Activated CD4-positive, alpha-beta T cell treated with anti-CD3 and anti-CD28 coated beads for 4 hours (primary cell): ENCODE measurements around the gene HEPACAM2.

Experiments used
- DNase-seq, 2 donors: peaks; one replicate each; pipeline ENCODE4 v3.0.0-alpha.2; 2020

The HEPACAM2 gene

GRCh38 chr7:93226310-93226709 lies at the start of gene HEPACAM2:
HEPACAM2 (minus strand) TSS chr7:93226469.
- no peak for DNase-seq

GRCh38 chr7:93265220-93265619 lies 39.0 kb upstream of the HEPACAM2 start:
- DNase-seq = no peak

- no peak for DNase-seq
Observed at GRCh38 chr7:93262535-93262934, 36.3 kb upstream of the HEPACAM2 start.

- no peak for DNase-seq
Observed at GRCh38 chr7:93258661-93259060, 32.4 kb upstream of the HEPACAM2 start.

- DNase-seq = no peak
Observed at GRCh38 chr7:93249491-93250148, 23.4 kb upstream of the HEPACAM2 start.

- no peak for DNase-seq
Observed at GRCh38 chr7:93245525-93246432, 19.5 kb upstream of the HEPACAM2 start.

GRCh38 chr7:93242106-93242505 lies 15.8 kb upstream of the HEPACAM2 start:
- DNase-seq = no peak

- no peak for DNase-seq
Observed at GRCh38 chr7:93239824-93240223, 13.6 kb upstream of the HEPACAM2 start.

- DNase-seq = no peak
Observed at GRCh38 chr7:93238748-93239147, 12.5 kb upstream of the HEPACAM2 start.

GRCh38 chr7:93238131-93238530 lies 11.9 kb upstream of the HEPACAM2 start:
- DNase-seq = no peak

- no peak for DNase-seq
Observed at GRCh38 chr7:93235541-93235940, 9.3 kb upstream of the HEPACAM2 start.

GRCh38 chr7:93232673-93233018 lies 6.4 kb upstream of the HEPACAM2 start:
- DNase-seq = no peak

- peak; percentile 87 to 88 for DNase-seq
Observed at GRCh38 chr7:93231799-93232672, 5.8 kb upstream of the HEPACAM2 start, which contains the start of gene VPS50. VPS50 (plus strand) TSS chr7:93232366; CDS start chr7:93232468, 102 bp downstream.

- DNase-seq = no peak
Observed at GRCh38 chr7:93231259-93231658, 5.0 kb upstream of the HEPACAM2 start.

GRCh38 chr7:93228302-93228701 lies 2.0 kb upstream of the HEPACAM2 start:
- peak in 1 of 2 donors; percentile 18 for DNase-seq

GRCh38 chr7:93219868-93220267 lies 6.4 kb downstream of the HEPACAM2 start:
- no peak for DNase-seq

GRCh38 chr7:93218997-93219827 lies 7.1 kb downstream of the HEPACAM2 start:
- DNase-seq = no peak

GRCh38 chr7:93212881-93213280 lies 13.4 kb downstream of the HEPACAM2 start:
- no peak for DNase-seq

- no peak for DNase-seq
Observed at GRCh38 chr7:93211228-93211818, 14.9 kb downstream of the HEPACAM2 start.

- no peak for DNase-seq
Observed at GRCh38 chr7:93205046-93205445, 21.2 kb downstream of the HEPACAM2 start.

- DNase-seq = no peak
Observed at GRCh38 chr7:93203496-93203895, 22.8 kb downstream of the HEPACAM2 start.
